ENCODE results near the gene TUT1. TPM values are rescaled to one million over a fixed set of nuclear protein-coding genes. Genes with fewer than 3 reads are reported as not detected.

The TUT1 gene, protein sequence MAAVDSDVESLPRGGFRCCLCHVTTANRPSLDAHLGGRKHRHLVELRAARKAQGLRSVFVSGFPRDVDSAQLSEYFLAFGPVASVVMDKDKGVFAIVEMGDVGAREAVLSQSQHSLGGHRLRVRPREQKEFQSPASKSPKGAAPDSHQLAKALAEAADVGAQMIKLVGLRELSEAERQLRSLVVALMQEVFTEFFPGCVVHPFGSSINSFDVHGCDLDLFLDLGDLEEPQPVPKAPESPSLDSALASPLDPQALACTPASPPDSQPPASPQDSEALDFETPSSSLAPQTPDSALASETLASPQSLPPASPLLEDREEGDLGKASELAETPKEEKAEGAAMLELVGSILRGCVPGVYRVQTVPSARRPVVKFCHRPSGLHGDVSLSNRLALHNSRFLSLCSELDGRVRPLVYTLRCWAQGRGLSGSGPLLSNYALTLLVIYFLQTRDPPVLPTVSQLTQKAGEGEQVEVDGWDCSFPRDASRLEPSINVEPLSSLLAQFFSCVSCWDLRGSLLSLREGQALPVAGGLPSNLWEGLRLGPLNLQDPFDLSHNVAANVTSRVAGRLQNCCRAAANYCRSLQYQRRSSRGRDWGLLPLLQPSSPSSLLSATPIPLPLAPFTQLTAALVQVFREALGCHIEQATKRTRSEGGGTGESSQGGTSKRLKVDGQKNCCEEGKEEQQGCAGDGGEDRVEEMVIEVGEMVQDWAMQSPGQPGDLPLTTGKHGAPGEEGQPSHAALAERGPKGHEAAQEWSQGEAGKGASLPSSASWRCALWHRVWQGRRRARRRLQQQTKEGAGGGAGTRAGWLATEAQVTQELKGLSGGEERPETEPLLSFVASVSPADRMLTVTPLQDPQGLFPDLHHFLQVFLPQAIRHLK
- total RNA-seq (2021; ENCODE audit: unreplicated experiment) (19.9 TPM), Bru-seq, nascent RNA (percentile 56 among the genes with signal in this experiment), BruChase-seq, experiment 1, labeled RNA remaining after a 2-hour chase (percentile 83 among the genes with signal in this experiment), BruChase-seq, experiment 2, labeled RNA remaining after a 6-hour chase (percentile 66 among the genes with signal in this experiment)
- polyA plus RNA-seq (2012; ENCODE audit: insufficient read length), result 21.9 TPM
- long read RNA-seq, transcript TUT1-202 (9 exons, 2,826 nt), result major isoform, 24 of 71 reads
- long read RNA-seq, partial matches to known transcripts, result 30 of 71 reads
- long read RNA-seq, other reads (novel, unspliced or antisense), result 17 of 71 reads

DNA sequence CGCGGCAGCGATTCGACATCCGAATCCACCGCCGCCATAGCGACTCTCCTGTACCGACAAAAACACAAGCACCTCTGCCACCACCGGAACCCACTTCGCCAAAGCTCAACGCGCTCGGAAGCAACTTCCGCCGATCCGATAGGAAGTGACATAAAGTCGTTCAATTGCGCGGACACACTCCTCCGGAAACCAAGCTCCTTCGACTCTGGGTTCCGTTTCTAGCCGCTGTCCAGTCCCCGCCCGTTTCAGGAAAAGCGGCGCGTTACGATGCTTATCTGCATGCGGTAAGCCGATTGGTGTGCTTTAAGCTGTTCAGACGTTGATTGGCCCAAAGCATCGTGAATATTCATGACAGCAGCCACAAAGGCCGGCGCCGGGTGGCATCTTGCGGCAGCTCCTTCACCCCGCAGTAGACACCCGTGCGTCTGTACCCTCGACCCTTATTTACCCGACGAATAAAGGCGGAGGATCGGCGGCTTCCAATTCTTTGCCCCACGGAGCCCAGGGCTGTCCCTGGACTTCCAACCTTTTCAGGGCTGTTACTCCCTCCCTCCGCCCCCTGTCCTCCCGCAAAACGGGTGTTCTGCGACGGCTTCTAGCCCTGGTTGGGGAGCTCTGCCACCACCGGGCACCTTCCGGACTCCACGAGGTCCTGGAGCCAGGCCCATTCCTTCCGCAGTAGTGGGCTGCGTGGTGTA, at the start of gene TUT1:
Gene TUT1, minus strand, starts transcription at position 76 of the 698 bp plus-strand sequence. Its CDS starts 38 bp downstream, at position 38.
- H3K4me3 ChIP-seq (ENCODE audit: low read depth in 2 of 2, low read length in 2 of 2), result peak within 1 kb of the TSS; percentile 74 to 86
- peaks cover 24% of the 10 kb centered on the region for H3K4me1 ChIP-seq (ENCODE audit: control insufficient read depth, insufficient read depth, low read length)
- no peaks in the 10 kb centered on the region for H3K27me3 ChIP-seq (ENCODE audit: control insufficient read depth, insufficient read depth, low read length)
- peaks cover 14% of the 10 kb centered on the region for H3K36me3 ChIP-seq (ENCODE audit: control insufficient read depth, insufficient read depth, low read length)
- DNase-seq (ENCODE audit: low read depth, low spot score) (peak; percentile 95), ATAC-seq (peak; percentile 94)
- TF ChIP-seq REST (IDR thresholded peaks at IDR 0.05; ENCODE audit: insufficient read depth in 1 of 2, low read depth in 2 of 2, low read length in 1 of 2) (peak; percentile 80 to 85; a peak in 3 of 4 replicates), POLR2AphosphoS5 (IDR thresholded peaks at IDR 0.05; ENCODE audit: low read depth, low read length) (peak; percentile 98), SIN3A (IDR thresholded peaks at IDR 0.05; ENCODE audit: borderline replicate concordance, insufficient read depth, low read depth, low read length) (no peak; the same call in none of the 2 replicates), TCF7L2 (IDR thresholded peaks at IDR 0.05; ENCODE audit: low read depth, low read length) (peak; percentile 84)
- CTCF ChIA-PET, result interaction anchor here (0.6 to 1.0 kb wide), 3 partner anchors 18 to 51 kb away, joined by 3 to 4 read pairs (median 3); partner anchors contain the start of gene EEF1G
- H3K9me3 ChIP-seq (ENCODE audit: control insufficient read depth, insufficient read depth, low read depth, low read length), result no peaks in the 10 kb centered on the region
- BruUV-seq (replicated peaks), result no TSS peak
- intact Hi-C loops (cut with micrococcal nuclease; ENCODE audit: unreplicated experiment) (no loop called here), in situ Hi-C loops (cut with HindIII; ENCODE audit: low pct_unique_long_range_greater_than_20kb, low sequenced_read_pairs) (no loop called here)
- POLR2A ChIA-PET, result interaction anchor here (0.5 to 1.7 kb wide), 12 partner anchors 10 to 960 kb away, joined by 3 to 20 read pairs (median 4); partner anchors contain the start of genes AHNAK, C11orf98, CSKMT and EEF1G
- H3K27ac ChIP-seq (ENCODE audit: low read length), result peak within 1 kb of the TSS; percentile 97

- in situ Hi-C loops (cut with HindIII; ENCODE audit: low pct_unique_long_range_greater_than_20kb, low sequenced_read_pairs), result no loop called here
- TF ChIP-seq CTCF (IDR thresholded peaks at IDR 0.05) (no peak), SIN3A (IDR thresholded peaks at IDR 0.05; ENCODE audit: borderline replicate concordance, insufficient read depth, low read depth, low read length) (no peak), POLR2AphosphoS5 (IDR thresholded peaks at IDR 0.05; ENCODE audit: low read depth, low read length) (no peak), REST (IDR thresholded peaks at IDR 0.05; ENCODE audit: insufficient read depth in 1 of 2, low read depth in 2 of 2, low read length in 1 of 2) (no peak), TCF7L2 (IDR thresholded peaks at IDR 0.05; ENCODE audit: low read depth, low read length) (no peak)
- CTCF ChIA-PET, result no interaction called here
Observed at GRCh38 chr11:62632492-62632891, 41.2 kb upstream of the TUT1 start.

More at GRCh38 chr11:62632492-62632891, 41.2 kb upstream of the TUT1 start:
- Histone ChIP-seq H3K27ac (ENCODE audit: low read length) (no peak overlapping the region), H3K4me3 (ENCODE audit: low read depth in 2 of 2, low read length in 2 of 2) (no peak overlapping the region), H3K27me3 (ENCODE audit: control insufficient read depth, insufficient read depth, low read length) (no peaks in the 10 kb centered on the region), H3K36me3 (ENCODE audit: control insufficient read depth, insufficient read depth, low read length) (peaks cover 31% of the 10 kb centered on the region), H3K9me3 (ENCODE audit: control insufficient read depth, insufficient read depth, low read depth, low read length) (no peaks in the 10 kb centered on the region), H3K4me1 (ENCODE audit: control insufficient read depth, insufficient read depth, low read length) (no peaks in the 10 kb centered on the region)
- POLR2A ChIA-PET, result no interaction called here
- DNase-seq (ENCODE audit: low read depth, low spot score), result no peak
- BruUV-seq (replicated peaks), result no TSS peak
- ATAC-seq, result no peak
- intact Hi-C loops (cut with micrococcal nuclease; ENCODE audit: unreplicated experiment), result no loop called here

All from Panc1 (cell line).